DND-41 (cell line): ENCODE measurements around the gene SPEF1.

Experiments
- CTCF ChIP-seq: IDR thresholded peaks from 2 replicates; pipeline ENCODE4 v1.5.1; 2012; ENCODE audit warnings: borderline replicate concordance, low read length, moderate library complexity, mild to moderate bottlenecking; ENCODE audit not compliant: poor library complexity, severe bottlenecking; ENCODE audit errors: extremely low read depth
- EZH2 ChIP-seq: IDR thresholded peaks from 3 replicates; pipeline ENCODE4 v1.6.1; 2012; ENCODE audit warnings: borderline replicate concordance, low read depth, mild to moderate bottlenecking, moderate library complexity, low read length, inconsistent platforms; ENCODE audit not compliant: severe bottlenecking

GRCh38 chr20:3752386-3752759 lies 28.9 kb downstream of the SPEF1 start:
- TF ChIP-seq CTCF = no peak
- no peak for TF ChIP-seq EZH2
